ENCODE measurements around the gene CELSR1. TPM values are rescaled to one million over a fixed set of nuclear protein-coding genes. Genes with fewer than 3 reads are reported as not detected.

CELSR1 gene
- total RNA-seq, 1 donor from 2014 or later = 32.9 TPM

DNA sequence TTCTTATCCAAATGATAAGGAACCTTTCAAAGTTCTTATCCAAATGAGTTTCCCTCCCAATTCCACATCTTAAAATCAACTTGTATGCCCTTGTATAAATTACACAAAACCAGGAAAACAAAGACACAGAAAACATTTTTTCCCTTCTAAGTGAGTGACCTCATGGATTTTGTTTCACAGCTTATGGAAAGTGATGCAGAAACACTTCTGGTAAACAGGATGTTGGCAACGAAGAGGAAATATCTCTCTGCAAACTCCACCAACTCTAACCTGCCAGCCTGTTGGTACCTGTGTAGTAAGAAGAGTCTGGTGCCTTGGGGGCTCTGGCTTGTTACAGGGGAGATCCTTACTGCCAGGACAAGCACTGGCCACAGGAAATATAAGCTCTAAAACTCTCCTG lies 57.0 kb downstream of the CELSR1 start:
- Histone ChIP-seq H3K4me1 (peaks cover 19% of the 10 kb centered on the region), H3K4me3 (no peak overlapping the region), H3K9me3 (no peaks in the 10 kb centered on the region), H3K27ac (no peak overlapping the region), H3K36me3 (no peaks in the 10 kb centered on the region), H3K27me3 (no peaks in the 10 kb centered on the region)
- intact Hi-C loops (cut with DNase I) = no loop called here
- no peak for DNase-seq (ENCODE audit: extremely low spot score in 2 of 2)
- no peak for TF ChIP-seq POLR2AphosphoS5 (IDR thresholded peaks at IDR 0.05; ENCODE audit: insufficient read depth in 1 of 2, low read depth in 1 of 2)
- no peak for TF ChIP-seq POLR2A (IDR thresholded peaks at IDR 0.05)
- TF ChIP-seq, protein P1, sequence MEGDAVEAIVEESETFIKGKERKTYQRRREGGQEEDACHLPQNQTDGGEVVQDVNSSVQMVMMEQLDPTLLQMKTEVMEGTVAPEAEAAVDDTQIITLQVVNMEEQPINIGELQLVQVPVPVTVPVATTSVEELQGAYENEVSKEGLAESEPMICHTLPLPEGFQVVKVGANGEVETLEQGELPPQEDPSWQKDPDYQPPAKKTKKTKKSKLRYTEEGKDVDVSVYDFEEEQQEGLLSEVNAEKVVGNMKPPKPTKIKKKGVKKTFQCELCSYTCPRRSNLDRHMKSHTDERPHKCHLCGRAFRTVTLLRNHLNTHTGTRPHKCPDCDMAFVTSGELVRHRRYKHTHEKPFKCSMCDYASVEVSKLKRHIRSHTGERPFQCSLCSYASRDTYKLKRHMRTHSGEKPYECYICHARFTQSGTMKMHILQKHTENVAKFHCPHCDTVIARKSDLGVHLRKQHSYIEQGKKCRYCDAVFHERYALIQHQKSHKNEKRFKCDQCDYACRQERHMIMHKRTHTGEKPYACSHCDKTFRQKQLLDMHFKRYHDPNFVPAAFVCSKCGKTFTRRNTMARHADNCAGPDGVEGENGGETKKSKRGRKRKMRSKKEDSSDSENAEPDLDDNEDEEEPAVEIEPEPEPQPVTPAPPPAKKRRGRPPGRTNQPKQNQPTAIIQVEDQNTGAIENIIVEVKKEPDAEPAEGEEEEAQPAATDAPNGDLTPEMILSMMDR (IDR thresholded peaks at IDR 0.05) = no peak

DNA sequence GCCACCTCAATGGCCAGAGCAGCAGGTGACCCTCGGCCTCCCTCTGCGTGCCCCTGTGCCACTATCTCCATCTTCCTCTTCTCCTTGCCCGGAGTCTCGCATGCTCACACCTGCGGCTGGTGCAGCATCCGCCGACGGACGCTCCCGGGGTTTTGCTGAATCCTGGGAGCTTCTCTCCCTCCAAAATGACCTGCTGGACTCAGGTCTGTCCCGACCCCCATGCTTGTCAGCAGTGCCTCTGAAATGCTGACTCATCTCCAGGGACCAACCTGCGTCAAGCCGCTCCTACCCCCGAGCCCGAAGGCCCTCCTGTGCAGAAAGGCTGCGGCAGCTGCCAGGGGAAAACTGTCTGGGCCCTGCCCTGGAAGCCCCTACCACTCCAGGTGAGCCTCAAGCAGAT lies 58.4 kb downstream of the CELSR1 start:
- H3K4me1 ChIP-seq = peaks cover 6% of the 10 kb centered on the region
- intact Hi-C loops (cut with DNase I) = no loop called here
- H3K36me3 ChIP-seq = no peaks in the 10 kb centered on the region
- no peaks in the 10 kb centered on the region for H3K27me3 ChIP-seq
- TF ChIP-seq, protein P1 (IDR thresholded peaks at IDR 0.05) = no peak
- TF ChIP-seq POLR2AphosphoS5 (IDR thresholded peaks at IDR 0.05; ENCODE audit: insufficient read depth in 1 of 2, low read depth in 1 of 2) (no peak), POLR2A (IDR thresholded peaks at IDR 0.05) (no peak)
- H3K9me3 ChIP-seq = no peaks in the 10 kb centered on the region
- H3K27ac ChIP-seq = no peak overlapping the region
- no peak for DNase-seq (ENCODE audit: extremely low spot score in 2 of 2)
- no peak overlapping the region for H3K4me3 ChIP-seq

DNA sequence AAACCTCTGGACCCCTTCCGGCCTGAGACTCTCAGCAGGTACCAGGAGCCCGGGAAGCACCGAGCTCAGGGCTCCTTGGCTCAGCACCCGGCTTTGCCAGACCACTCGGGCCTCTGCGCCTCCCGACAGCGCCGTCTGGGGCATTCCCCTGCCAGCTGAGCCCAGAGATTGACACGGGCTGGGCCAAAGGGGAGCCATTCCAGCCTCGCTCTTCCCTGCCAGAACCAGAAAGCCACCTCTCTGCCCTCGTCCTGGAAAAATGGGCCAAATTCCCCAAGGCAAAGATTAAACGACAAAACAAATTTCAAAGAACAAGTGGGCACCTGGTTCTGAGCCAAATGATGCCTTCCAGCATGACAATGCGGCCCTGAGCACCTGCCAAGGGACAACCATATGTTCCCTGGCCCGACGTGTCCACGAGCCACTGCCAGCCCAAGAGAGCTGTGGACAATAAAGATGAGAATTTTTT lies 59.3 kb downstream of the CELSR1 start:
- H3K4me1 ChIP-seq = no peaks in the 10 kb centered on the region
- DNase-seq (ENCODE audit: extremely low spot score in 2 of 2) = no peak
- H3K9me3 ChIP-seq = no peaks in the 10 kb centered on the region
- no peak overlapping the region for H3K27ac ChIP-seq
- no peak for TF ChIP-seq POLR2A (IDR thresholded peaks at IDR 0.05)
- no peaks in the 10 kb centered on the region for H3K36me3 ChIP-seq
- no peaks in the 10 kb centered on the region for H3K27me3 ChIP-seq
- no peak overlapping the region for H3K4me3 ChIP-seq
- intact Hi-C loops (cut with DNase I) = no loop called here

DNA sequence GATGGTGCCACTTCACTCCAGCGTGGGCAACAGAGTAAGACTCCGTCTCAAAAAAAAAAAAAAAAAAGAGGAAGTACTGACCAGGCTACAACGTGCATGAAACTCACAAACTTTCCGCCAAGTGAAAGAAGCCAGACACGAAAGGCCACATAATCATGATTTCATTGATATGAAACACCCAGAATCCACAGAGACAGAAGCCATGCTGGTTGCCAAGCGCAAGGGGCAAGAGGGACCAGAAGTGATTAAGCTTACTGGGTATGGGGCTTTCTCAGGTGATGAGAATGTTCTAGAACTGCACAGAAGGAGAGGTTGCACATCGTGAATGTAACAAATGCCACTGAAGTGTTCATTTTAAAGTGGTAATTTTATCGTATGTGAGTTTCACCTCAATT lies 60.9 kb downstream of the CELSR1 start:
- Histone ChIP-seq H3K4me1 (no peaks in the 10 kb centered on the region), H3K27me3 (no peaks in the 10 kb centered on the region), H3K27ac (no peak overlapping the region), H3K36me3 (no peaks in the 10 kb centered on the region), H3K4me3 (no peak overlapping the region), H3K9me3 (no peaks in the 10 kb centered on the region)
- intact Hi-C loops (cut with DNase I) = no loop called here
- no peak for DNase-seq (ENCODE audit: extremely low spot score in 2 of 2)
- TF ChIP-seq, protein P1 (IDR thresholded peaks at IDR 0.05) = no peak
- no peak for TF ChIP-seq POLR2A (IDR thresholded peaks at IDR 0.05)
- no peak for TF ChIP-seq POLR2AphosphoS5 (IDR thresholded peaks at IDR 0.05; ENCODE audit: insufficient read depth in 1 of 2, low read depth in 1 of 2)

DNA sequence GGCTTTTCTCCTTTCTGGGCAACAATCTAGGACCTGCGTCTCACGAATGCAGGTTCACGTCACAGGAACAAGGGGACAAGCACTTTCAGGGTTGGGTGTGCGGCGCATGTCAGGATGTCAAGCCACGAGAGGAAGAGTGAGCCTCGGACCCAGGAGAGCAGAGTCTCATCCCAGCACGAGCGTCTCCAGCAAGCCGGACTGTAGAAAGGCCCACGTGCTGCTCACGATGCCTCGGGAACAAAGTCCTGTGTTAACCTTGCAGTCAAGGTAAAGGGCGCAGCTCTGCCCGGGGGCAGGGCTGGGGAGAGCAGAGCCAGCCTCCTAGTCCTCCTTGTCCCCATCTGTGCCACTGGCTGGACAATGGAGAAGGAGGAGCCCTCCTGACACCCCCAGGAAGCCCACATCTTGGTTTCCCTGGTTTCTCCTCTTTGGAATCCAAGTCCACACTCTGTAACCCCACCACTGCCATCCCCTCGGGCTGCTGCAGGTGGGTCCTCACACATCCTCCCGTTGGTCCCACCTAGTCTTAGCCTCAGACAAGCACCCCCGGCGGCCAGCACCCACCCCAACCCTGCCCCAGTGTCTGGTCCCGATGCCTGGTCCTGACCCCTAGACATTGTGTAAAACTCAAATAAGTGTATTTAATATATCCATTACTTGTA lies 63.4 kb downstream of the CELSR1 start:
- DNase-seq (ENCODE audit: extremely low spot score in 2 of 2) = no peak
- TF ChIP-seq, protein P1 (IDR thresholded peaks at IDR 0.05) = no peak
- TF ChIP-seq POLR2A (IDR thresholded peaks at IDR 0.05) (no peak), POLR2AphosphoS5 (IDR thresholded peaks at IDR 0.05; ENCODE audit: insufficient read depth in 1 of 2, low read depth in 1 of 2) (no peak)
- intact Hi-C loops (cut with DNase I) = no loop called here

More for the DNA sequence above, 63.4 kb downstream of the CELSR1 start:
- no peaks in the 10 kb centered on the region for H3K9me3 ChIP-seq
- no peaks in the 10 kb centered on the region for H3K36me3 ChIP-seq
- no peaks in the 10 kb centered on the region for H3K4me1 ChIP-seq
- no peak overlapping the region for H3K27ac ChIP-seq
- H3K27me3 ChIP-seq = no peaks in the 10 kb centered on the region
- H3K4me3 ChIP-seq = no peak overlapping the region

All from vagina (tissue), 2 donors.